ENCODE data around the gene SYNDIG1L. TPM values are rescaled to one million over a fixed set of nuclear protein-coding genes. Genes with fewer than 3 reads are reported as not detected.

The SYNDIG1L gene
- polyA plus RNA-seq, 1 donor (not counting 4 experiments of a cell fraction or from before 2014, with no cell fraction given), result not detected

GRCh38 chr14:74417201-74417600 lies 8.8 kb downstream of the SYNDIG1L start:
- Histone ChIP-seq H3K9me1 (ENCODE audit: control insufficient read depth, extremely low read depth, insufficient read depth, low read length) (no peaks in the 10 kb centered on the region), H3K4me3 (ENCODE audit: control insufficient read depth in 2 of 3, extremely low read depth in 1 of 3, insufficient read depth in 2 of 3, low read depth in 1 of 3, low read length in 3 of 3) (no peak overlapping the region), H3K36me3 (ENCODE audit: control insufficient read depth in 2 of 2, extremely low read depth in 1 of 2, insufficient read depth in 2 of 2, low read length in 2 of 2) (no peaks in the 10 kb centered on the region), H3K27me3 (ENCODE audit: control insufficient read depth, extremely low read depth, insufficient read depth, low read length) (peaks cover 17% of the 10 kb centered on the region), H3K4me2 (ENCODE audit: control insufficient read depth, extremely low read depth, insufficient read depth, low read depth, low read length) (no peak overlapping the region), H3K79me2 (ENCODE audit: control insufficient read depth, insufficient read depth, low read length) (no peaks in the 10 kb centered on the region), H4K20me1 (ENCODE audit: control insufficient read depth, extremely low read depth, insufficient read depth, low read length) (no peaks in the 10 kb centered on the region), H3K9ac (ENCODE audit: control insufficient read depth, extremely low read depth, insufficient read depth, low read length) (no peak overlapping the region), H3K9me3 (ENCODE audit: control insufficient read depth, low read depth, low read length) (no peaks in the 10 kb centered on the region), H3K4me1 (ENCODE audit: control insufficient read depth, extremely low read depth, insufficient read depth, low read length) (no peaks in the 10 kb centered on the region), H2AFZ (ENCODE audit: control insufficient read depth, low read length) (no peak overlapping the region), H3K27ac (ENCODE audit: control insufficient read depth, insufficient read depth, low read length) (no peak overlapping the region)
- FAIRE-seq (no peak), DNase-seq (ENCODE audit: low read depth, low spot score) (no peak)
- dilution Hi-C loops (cut with MboI; ENCODE audit: extremely low pct_ligation_motif_present, low sequenced_read_pairs), result no loop called here
- TF ChIP-seq CTCF (optimal IDR thresholded peaks at IDR 0.05 in 1 of 3, IDR thresholded peaks at IDR 0.05 in 1 of 3, conservative IDR thresholded peaks at IDR 0.05 in 1 of 3; ENCODE audit: extremely low read depth in 1 of 3, insufficient read depth in 2 of 3, low read length in 3 of 3) (no peak), EZH2 (IDR thresholded peaks at IDR 0.05; ENCODE audit: low read length) (no peak)

- Histone ChIP-seq H3K9me3 (ENCODE audit: control insufficient read depth, low read depth, low read length) (no peaks in the 10 kb centered on the region), H3K27ac (ENCODE audit: control insufficient read depth, insufficient read depth, low read length) (no peak overlapping the region), H3K9ac (ENCODE audit: control insufficient read depth, extremely low read depth, insufficient read depth, low read length) (no peak overlapping the region), H3K4me1 (ENCODE audit: control insufficient read depth, extremely low read depth, insufficient read depth, low read length) (no peaks in the 10 kb centered on the region), H2AFZ (ENCODE audit: control insufficient read depth, low read length) (no peak overlapping the region), H4K20me1 (ENCODE audit: control insufficient read depth, extremely low read depth, insufficient read depth, low read length) (no peaks in the 10 kb centered on the region), H3K4me3 (ENCODE audit: control insufficient read depth in 2 of 3, extremely low read depth in 1 of 3, insufficient read depth in 2 of 3, low read depth in 1 of 3, low read length in 3 of 3) (no peak overlapping the region), H3K4me2 (ENCODE audit: control insufficient read depth, extremely low read depth, insufficient read depth, low read depth, low read length) (no peak overlapping the region), H3K27me3 (ENCODE audit: control insufficient read depth, extremely low read depth, insufficient read depth, low read length) (peaks cover 17% of the 10 kb centered on the region), H3K36me3 (ENCODE audit: control insufficient read depth in 2 of 2, extremely low read depth in 1 of 2, insufficient read depth in 2 of 2, low read length in 2 of 2) (no peaks in the 10 kb centered on the region), H3K9me1 (ENCODE audit: control insufficient read depth, extremely low read depth, insufficient read depth, low read length) (no peaks in the 10 kb centered on the region), H3K79me2 (ENCODE audit: control insufficient read depth, insufficient read depth, low read length) (no peaks in the 10 kb centered on the region)
- FAIRE-seq (no peak), DNase-seq (ENCODE audit: low read depth, low spot score) (no peak)
- dilution Hi-C loops (cut with MboI; ENCODE audit: extremely low pct_ligation_motif_present, low sequenced_read_pairs), result no loop called here
- no peak for TF ChIP-seq CTCF (optimal IDR thresholded peaks at IDR 0.05 in 1 of 3, IDR thresholded peaks at IDR 0.05 in 1 of 3, conservative IDR thresholded peaks at IDR 0.05 in 1 of 3; ENCODE audit: extremely low read depth in 1 of 3, insufficient read depth in 2 of 3, low read length in 3 of 3)
- TF ChIP-seq EZH2 (IDR thresholded peaks at IDR 0.05; ENCODE audit: low read length), result no peak
Observed at GRCh38 chr14:74415115-74415437, 10.9 kb downstream of the SYNDIG1L start.
